H1 (cell line): ENCODE measurements around the gene GPC6. TPM values are rescaled to one million over a fixed set of nuclear protein-coding genes. Genes with fewer than 3 reads are reported as not detected.

Experiments used
- CTCF ChIA-PET: fragments of 300-600 bp; sonication (Branson Sonifier 250); formaldehyde crosslinking; loops from one replicate; lab custom pipeline; 2021; ENCODE audit not compliant: partially characterized antibody; lab: Charles Lee
- POLR2A ChIA-PET: fragments of 300-600 bp; sonication (Branson Sonifier 250); formaldehyde crosslinking; loops from one replicate; lab custom pipeline; 2021; ENCODE audit warnings: inconsistent platforms; ENCODE audit not compliant: partially characterized antibody; lab: Charles Lee
- DNase-seq, 2 experiments: peaks; one replicate each; pipeline versions ENCODE4 v3.0.0 to v3.0.0-alpha.2; 2010 to 2022; ENCODE audit warnings: low spot score in 2 of 2, low read depth in 1 of 2, mixed read lengths in 1 of 2
- FAIRE-seq: peaks from 2 replicates; lab custom pipeline; 2011; peaks lifted over from hg19 to GRCh38; lab: Jason Lieb, UNC
- H2AFZ ChIP-seq: 2 replicates; pipeline ENCODE4 v1.8.1; 2012; ENCODE audit warnings: low read length, inconsistent platforms
- H2AK5ac ChIP-seq: 2 replicates; pipeline ENCODE4 v1.6.1; 2013; ENCODE audit warnings: low read depth, low read length
- H2BK120ac ChIP-seq: replicated peaks from 2 replicates; pipeline ENCODE3; 2013; ENCODE audit warnings: low read depth, low read length, inconsistent platforms
- H2BK12ac ChIP-seq: 2 replicates; pipeline ENCODE4 v1.6.1; 2013; ENCODE audit warnings: low read depth, low read length
- H2BK15ac ChIP-seq: 2 replicates; pipeline ENCODE4 v1.6.1; 2013; ENCODE audit warnings: low read length
- H2BK20ac ChIP-seq: 2 replicates; pipeline ENCODE4 v1.6.1; 2013; ENCODE audit warnings: low read length
- H2BK5ac ChIP-seq: 2 replicates; pipeline ENCODE4 v1.6.1; 2013; ENCODE audit warnings: low read depth, low read length
- H3K14ac ChIP-seq: 2 replicates; pipeline ENCODE4 v1.6.1; 2013; ENCODE audit warnings: inconsistent platforms; ENCODE audit not compliant: insufficient read length
- H3K18ac ChIP-seq: 2 replicates; pipeline ENCODE4 v1.6.1; 2013; ENCODE audit warnings: low read length; ENCODE audit errors: extremely low read depth
- H3K23ac ChIP-seq: 2 replicates; pipeline ENCODE4 v1.6.1; 2013; ENCODE audit warnings: inconsistent platforms; ENCODE audit not compliant: insufficient read length
- H3K23me2 ChIP-seq: 2 replicates; pipeline ENCODE4 v1.6.1; 2013; ENCODE audit warnings: low read depth, low read length
- H3K27ac ChIP-seq: 2 replicates; pipeline ENCODE4 v1.6.1; 2011; ENCODE audit warnings: low read depth, low read length, inconsistent platforms
- H3K27me3 ChIP-seq, 4 experiments: replicated peaks in 1 of 4; 1 replicate in 1 of 4; 2 replicates in 3 of 4; pipeline versions ENCODE4 v1.6.1 to v1.8.1; 2011 to 2013; ENCODE audit warnings: low read length in 3 of 4, mild to moderate bottlenecking in 3 of 4, inconsistent platforms in 2 of 4, mixed read lengths in 2 of 4, moderate library complexity in 1 of 4; ENCODE audit not compliant: control insufficient read depth in 3 of 4, insufficient read depth in 3 of 4; ENCODE audit errors: extremely low read depth in 1 of 4
- H3K36me3 ChIP-seq, 4 experiments: 2 replicates each; pipeline versions ENCODE4 v1.6.1 to v1.8.1; 2011 to 2013; ENCODE audit warnings: mild to moderate bottlenecking in 4 of 4, low read length in 3 of 4, moderate library complexity in 2 of 4, control low read depth in 1 of 4, inconsistent platforms in 1 of 4; ENCODE audit not compliant: insufficient read depth in 4 of 4, control insufficient read depth in 2 of 4
- H3K4ac ChIP-seq: replicated peaks from 2 replicates; pipeline ENCODE3; 2013; ENCODE audit warnings: low read length, low read depth, mixed read lengths, inconsistent platforms; ENCODE audit not compliant: insufficient read length
- H3K4me1 ChIP-seq, 4 experiments: replicated peaks in 1 of 4; 1 replicate in 1 of 4; 2 replicates in 3 of 4; pipeline versions ENCODE4 v1.6.1 to v1.8.1; 2011 to 2013; ENCODE audit warnings: low read length in 3 of 4, inconsistent platforms in 2 of 4, mixed read lengths in 1 of 4; ENCODE audit not compliant: insufficient read depth in 4 of 4, control insufficient read depth in 3 of 4
- H3K4me2 ChIP-seq, 2 experiments: 2 replicates each; pipeline versions ENCODE4 v1.6.1 to v1.8.1; 2011 to 2013; ENCODE audit warnings: low read depth in 2 of 2, low read length in 2 of 2, control low read depth in 1 of 2, inconsistent platforms in 1 of 2, mild to moderate bottlenecking in 1 of 2; ENCODE audit not compliant: insufficient read depth in 1 of 2
- H3K4me3 ChIP-seq, 4 experiments: fragments of 200-600, 300-600 bp in 1 of 4; sonication (generic), shearing (Covaris generic), sonication (Bioruptor Twin) in 1 of 4; 2 replicates each; pipeline versions ENCODE4 v1.5.1 to v1.8.1; 2011 to 2016; ENCODE audit warnings: low read length in 4 of 4, low read depth in 3 of 4, control low read depth in 2 of 4, inconsistent platforms in 2 of 4, mild to moderate bottlenecking in 2 of 4, mixed read lengths in 1 of 4, moderate library complexity in 1 of 4; ENCODE audit not compliant: insufficient read depth in 2 of 4; ENCODE audit errors: extremely low read depth in 1 of 4
- H3K56ac ChIP-seq: replicated peaks from 2 replicates; pipeline ENCODE3; 2013; ENCODE audit warnings: low read depth, mild to moderate bottlenecking, mixed read lengths, low read length, inconsistent platforms; ENCODE audit not compliant: insufficient read length
- H3K79me1 ChIP-seq: 2 replicates; pipeline ENCODE4 v1.6.1; 2013; ENCODE audit warnings: low read depth, low read length, control low read depth
- H3K79me2 ChIP-seq, 2 experiments: 2 replicates each; pipeline versions ENCODE4 v1.6.1 to v1.8.1; 2012 to 2013; ENCODE audit warnings: low read length in 2 of 2, mild to moderate bottlenecking in 2 of 2, inconsistent platforms in 1 of 2; ENCODE audit not compliant: insufficient read depth in 2 of 2, control insufficient read depth in 1 of 2
- H3K9ac ChIP-seq, 4 experiments: replicated peaks in 1 of 4; 1 replicate in 1 of 4; 2 replicates in 3 of 4; pipeline versions ENCODE4 v1.6.1 to v1.8.1; 2011 to 2013; ENCODE audit warnings: low read depth in 3 of 4, low read length in 3 of 4, control low read depth in 2 of 4, mild to moderate bottlenecking in 2 of 4, moderate library complexity in 2 of 4, inconsistent platforms in 1 of 4; ENCODE audit errors: extremely low read depth in 1 of 4
- H3K9me3 ChIP-seq, 2 experiments: 2 replicates each; pipeline versions ENCODE4 v1.6.1 to v1.8.1; 2012 to 2013; ENCODE audit warnings: mild to moderate bottlenecking in 2 of 2, moderate library complexity in 2 of 2, control low read depth in 1 of 2, inconsistent platforms in 1 of 2, low read depth in 1 of 2, low read length in 1 of 2, mixed read lengths in 1 of 2; ENCODE audit not compliant: insufficient read depth in 2 of 2
- H4K20me1 ChIP-seq, 2 experiments: replicated peaks in 1 of 2; 2 replicates each; pipeline versions ENCODE3 to v1.8.1; 2011 to 2013; ENCODE audit warnings: inconsistent platforms in 2 of 2, low read length in 2 of 2, mild to moderate bottlenecking in 1 of 2; ENCODE audit not compliant: insufficient read depth in 2 of 2, control insufficient read depth in 1 of 2
- H4K5ac ChIP-seq: 2 replicates; pipeline ENCODE4 v1.6.1; 2013; ENCODE audit warnings: low read length, low read depth, mixed read lengths, inconsistent platforms; ENCODE audit not compliant: insufficient read length
- H4K8ac ChIP-seq: 2 replicates; pipeline ENCODE4 v1.8.0; 2013; ENCODE audit warnings: mild to moderate bottlenecking, moderate library complexity, low read length, inconsistent platforms; ENCODE audit not compliant: insufficient read depth; ENCODE audit errors: extremely low read depth
- H4K91ac ChIP-seq: replicated peaks from 2 replicates; pipeline ENCODE3; 2013; ENCODE audit warnings: low read length, mixed read lengths, inconsistent platforms; ENCODE audit not compliant: insufficient read length
- BACH1 ChIP-seq: IDR thresholded peaks from 2 replicates; pipeline ENCODE4 v1.6.1; 2012; ENCODE audit warnings: low read length, improper control_type of control experiment
- BCL11A ChIP-seq, 2 experiments: IDR thresholded peaks; one replicate each; pipeline ENCODE4 v1.6.1; 2011; ENCODE audit warnings: low read depth in 2 of 2, low read length in 2 of 2, mild to moderate bottlenecking in 2 of 2
- CBX5 ChIP-seq: fragments of 300-800, 300-1000 bp; sonication (generic); IDR thresholded peaks from 2 replicates; pipeline ENCODE4 v1.7.1; 2016; ENCODE audit warnings: antibody characterized with exemption, low read length, low read depth
- CHD1 ChIP-seq: IDR thresholded peaks from 2 replicates; pipeline ENCODE4 v1.6.1; 2012; ENCODE audit warnings: low read depth, low read length, improper control_type of control experiment
- FOSL1 ChIP-seq: IDR thresholded peaks from 2 replicates; pipeline ENCODE4 v1.6.1; 2011; ENCODE audit warnings: mild to moderate bottlenecking, low read depth, low read length, moderate library complexity; ENCODE audit not compliant: insufficient read depth
- GABPA ChIP-seq: IDR thresholded peaks from 2 replicates; pipeline ENCODE4 v1.6.1; 2011; ENCODE audit warnings: mild to moderate bottlenecking, low read length, moderate library complexity, borderline replicate concordance; ENCODE audit not compliant: insufficient read depth
- GTF2F1 ChIP-seq: IDR thresholded peaks from 2 replicates; pipeline ENCODE4 v1.6.1; 2012; ENCODE audit warnings: low read depth, low read length, improper control_type of control experiment, borderline replicate concordance
- HDAC6 ChIP-seq: IDR thresholded peaks from one replicate; pipeline ENCODE4 v1.7.1; 2012; ENCODE audit warnings: low read depth, mild to moderate bottlenecking, inconsistent platforms, low read length, moderate library complexity
- NANOG ChIP-seq: IDR thresholded peaks from 2 replicates; pipeline ENCODE4 v1.6.1; 2011; ENCODE audit warnings: low read length, low read depth, mild to moderate bottlenecking, inconsistent platforms; ENCODE audit not compliant: insufficient read depth, poor library complexity, severe bottlenecking
- RBBP5 ChIP-seq: IDR thresholded peaks from 2 replicates; pipeline ENCODE4 v1.7.1; 2012; ENCODE audit warnings: low read depth, mild to moderate bottlenecking, inconsistent platforms, low read length, moderate library complexity, borderline replicate concordance
- SIN3A ChIP-seq, 2 experiments: IDR thresholded peaks in 1 of 2; conservative IDR thresholded peaks in 1 of 2; 2 replicates each; pipeline ENCODE4 v1.6.1; 2011 to 2012; ENCODE audit warnings: low read length in 2 of 2, improper control_type of control experiment in 1 of 2, low read depth in 1 of 2, mild to moderate bottlenecking in 1 of 2
- WGBS, 2 experiments: shearing (Covaris generic) in 1 of 2; methylation state at CpG; one replicate each; pipeline versions ENCODE4 v1.1.6 to v1.1.7; 2013 to 2015; ENCODE audit warnings: low lambda C conversion rate in 2 of 2, mixed read lengths in 2 of 2, inconsistent platforms in 1 of 2, low coverage in 1 of 2, missing lambda C conversion rate in 1 of 2; ENCODE audit not compliant: insufficient replicate concordance in 2 of 2, insufficient coverage in 1 of 2, insufficient read length in 1 of 2; ENCODE audit errors: extremely low coverage in 1 of 2, missing lambda C conversion rate in 1 of 2; 5-methylcytosine and 5-hydroxymethylcytosine counted together
- polyA plus RNA-seq, 7 experiments: library from polyadenylated mRNA; depleted of rRNA in 3 of 7; stranded (reverse) in 5 of 7; unstranded in 2 of 7; fragments of >200 nt in 5 of 7; fragments of 200-250 nt in 2 of 7; gene quantifications; 1 replicate in 5 of 7; 2 replicates in 1 of 7; 4 replicates in 1 of 7; pipeline versions ENCODE4 v1.2.1 to v1.2.3, GENCODE V29; 2011 to 2013; ENCODE audit warnings: missing spikeins in 2 of 7, mixed read lengths in 2 of 7
- total RNA-seq: library from RNA; stranded (reverse); fragmentation: NEBNext Ultra II Directional; extraction: Animal tissue kit (Norgen Biotek cat#: 25700); gene quantifications from 2 replicates; pipeline ENCODE4 v1.2.1, GENCODE V29; 2021
- TF ChIP-seq, protein P1 (sequence below): IDR thresholded peaks from 2 replicates; pipeline ENCODE4 v1.6.1; 2012; ENCODE audit warnings: inconsistent platforms

GPC6 gene
- total and polyA plus RNA-seq, 2 of the 8 experiments (the other 6 are each of a cell fraction or from before 2014, with no cell fraction given): 5.4 to 12.0 TPM

DNA sequence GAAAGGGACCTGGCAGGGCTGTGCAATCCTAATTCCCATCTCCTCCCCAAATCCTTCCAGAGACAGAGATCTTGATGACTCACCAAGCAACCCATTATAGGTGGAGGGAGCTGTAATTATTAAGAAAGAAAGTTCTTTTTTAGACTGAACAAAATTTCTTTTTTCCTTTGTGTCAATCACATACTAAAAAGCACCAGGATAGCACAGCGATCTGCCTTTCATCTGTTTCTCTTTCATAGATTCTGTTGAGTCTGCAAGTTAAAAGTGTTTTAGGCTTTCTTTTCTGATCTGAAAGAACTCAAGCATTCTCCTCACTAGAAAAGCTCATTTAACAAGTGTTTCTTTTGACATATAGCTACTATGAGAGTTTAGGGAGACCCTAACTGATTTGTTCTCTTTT is 1030.1 kb downstream of the GPC6 start:
- Histone ChIP-seq H4K8ac (no peak overlapping the region), H3K36me3 (no peaks in the 10 kb centered on the region), H4K91ac (no peak overlapping the region), H4K20me1 (no peaks in the 10 kb centered on the region), H2BK15ac (no peak overlapping the region), H3K27me3 (no peaks in the 10 kb centered on the region), H3K23ac (no peak overlapping the region), H4K5ac (no peak overlapping the region), H3K56ac (no peak overlapping the region), H2BK5ac (no peak overlapping the region), H3K14ac (no peak overlapping the region), H2BK12ac (no peak overlapping the region), H3K4me3 (no peak overlapping the region), H2BK120ac (no peak overlapping the region), H3K9me3 (no peaks in the 10 kb centered on the region), H3K79me2 (no peaks in the 10 kb centered on the region), H3K4me1 (no peaks in the 10 kb centered on the region), H3K79me1 (no peaks in the 10 kb centered on the region), H3K23me2 (no peaks in the 10 kb centered on the region), H3K4ac (no peak overlapping the region), H2BK20ac (no peak overlapping the region), H3K27ac (no peak overlapping the region), H3K18ac (no peak overlapping the region), H2AFZ (no peak overlapping the region), H3K4me2 (no peak overlapping the region), H3K9ac (no peak overlapping the region), H2AK5ac (no peak overlapping the region)
- FAIRE-seq: no peak
- no peak for DNase-seq
- ChIA-PET POLR2A (no interaction called here), CTCF (no interaction called here)
- TF ChIP-seq SIN3A (conservative IDR thresholded peaks at IDR 0.05 in 1 of 2, IDR thresholded peaks at IDR 0.05 in 1 of 2; ENCODE audit: low read depth in 1 of 2, low read length in 2 of 2) (no peak), NANOG (no peak), RBBP5 (no peak), FOSL1 (no peak), CBX5 (no peak), CHD1 (no peak), BCL11A (IDR thresholded peaks at IDR 0.05; ENCODE audit: low read depth in 2 of 2, low read length in 2 of 2) (no peak), GABPA (no peak), BACH1 (no peak), GTF2F1 (no peak), HDAC6 (no peak)
- TF ChIP-seq, protein P1, sequence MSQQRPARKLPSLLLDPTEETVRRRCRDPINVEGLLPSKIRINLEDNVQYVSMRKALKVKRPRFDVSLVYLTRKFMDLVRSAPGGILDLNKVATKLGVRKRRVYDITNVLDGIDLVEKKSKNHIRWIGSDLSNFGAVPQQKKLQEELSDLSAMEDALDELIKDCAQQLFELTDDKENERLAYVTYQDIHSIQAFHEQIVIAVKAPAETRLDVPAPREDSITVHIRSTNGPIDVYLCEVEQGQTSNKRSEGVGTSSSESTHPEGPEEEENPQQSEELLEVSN: no peak
- WGBS, 2 experiments: 94% methylated on average over 1 of the region's 1 CpG; no CpG with 5 or more reads in 1 of the 2 experiments
